MM.1S (cell line): ENCODE results near the gene OBP2B.
"Not testable (repeated sequence)": the region's sequence is repeated elsewhere in the genome, so short reads cannot be mapped to it uniquely, and the experiment has no call there.

ENCODE experiments used
- DNase-seq: peaks from one replicate; pipeline ENCODE4 v3.0.0-alpha.2; 2015
- H2AFZ ChIP-seq: fragments of 300-600 bp; sonication (generic); 2 replicates; pipeline ENCODE4 v1.6.0; 2016; ENCODE audit warnings: antibody characterized with exemption, low read length
- H3F3A ChIP-seq: fragments of 300-600 bp; sonication (generic); 2 replicates; pipeline ENCODE4 v1.6.1; 2016; ENCODE audit warnings: mild to moderate bottlenecking, antibody characterized with exemption, low read length, moderate library complexity, mixed read lengths; ENCODE audit not compliant: insufficient read depth
- H3K27ac ChIP-seq: fragments of 300-600 bp; sonication (generic); 2 replicates; pipeline ENCODE4 v1.5.1; 2016; ENCODE audit warnings: mild to moderate bottlenecking, low read length
- H3K27me3 ChIP-seq: fragments of 300-600 bp; sonication (generic); replicated peaks from 2 replicates; pipeline ENCODE4 v1.6.0; 2016; ENCODE audit warnings: low read length; ENCODE audit not compliant: insufficient read depth
- H3K36me3 ChIP-seq: fragments of 300-600 bp; sonication (generic); replicated peaks from 2 replicates; pipeline ENCODE4 v1.6.1; 2016; ENCODE audit warnings: mild to moderate bottlenecking, low read length, mixed read lengths; ENCODE audit not compliant: insufficient read depth
- H3K4me1 ChIP-seq: fragments of 300-600 bp; sonication (generic); 2 replicates; pipeline ENCODE4 v1.6.1; 2016; ENCODE audit warnings: low read length, mixed read lengths
- H3K4me2 ChIP-seq: fragments of 300-600 bp; sonication (generic); 2 replicates; pipeline ENCODE4 v1.6.0; 2016; ENCODE audit warnings: low read depth, low read length
- H3K4me3 ChIP-seq: fragments of 300-600 bp; sonication (generic); 2 replicates; pipeline ENCODE4 v1.5.1; 2016; ENCODE audit warnings: low read length, mixed read lengths
- H3K79me2 ChIP-seq: fragments of 300-600 bp; sonication (generic); 2 replicates; pipeline ENCODE4 v1.6.1; 2016; ENCODE audit warnings: mixed run types, low read length, mixed read lengths
- H3K9ac ChIP-seq: fragments of 300-600 bp; sonication (generic); 2 replicates; pipeline ENCODE4 v1.6.1; 2016; ENCODE audit warnings: low read length, mixed read lengths
- H3K9me2 ChIP-seq: fragments of 300-600 bp; sonication (generic); replicated peaks from 2 replicates; pipeline ENCODE4 v1.6.1; 2016; ENCODE audit warnings: mild to moderate bottlenecking, low read length, mixed read lengths; ENCODE audit not compliant: insufficient read depth
- H3K9me3 ChIP-seq: fragments of 300-600 bp; sonication (generic); replicated peaks from 2 replicates; pipeline ENCODE4 v1.6.1; 2016; ENCODE audit warnings: mild to moderate bottlenecking, low read length, mixed read lengths; ENCODE audit not compliant: insufficient read depth
- H4K20me1 ChIP-seq: fragments of 300-600 bp; sonication (generic); 2 replicates; pipeline ENCODE4 v1.6.1; 2016; ENCODE audit warnings: mild to moderate bottlenecking, low read length, moderate library complexity, mixed read lengths; ENCODE audit not compliant: insufficient read depth
- EZH2 ChIP-seq: fragments of 300-600 bp; sonication (generic); optimal IDR thresholded peaks from 2 replicates; pipeline ENCODE3; 2017; ENCODE audit warnings: low read depth, mild to moderate bottlenecking, antibody characterized with exemption, low read length, mixed read lengths
- EZH2phosphoT487 ChIP-seq: fragments of 300-600 bp; sonication (generic); IDR thresholded peaks from 2 replicates; pipeline ENCODE4 v1.6.1; 2018; ENCODE audit warnings: antibody characterized with exemption, low read length
- TF ChIP-seq, protein P1 (sequence below): fragments of 300-600 bp; sonication (generic); IDR thresholded peaks from 2 replicates; pipeline ENCODE4 v1.5.1; 2016; ENCODE audit warnings: antibody characterized with exemption, low read length, mixed read lengths

The OBP2B gene

DNA sequence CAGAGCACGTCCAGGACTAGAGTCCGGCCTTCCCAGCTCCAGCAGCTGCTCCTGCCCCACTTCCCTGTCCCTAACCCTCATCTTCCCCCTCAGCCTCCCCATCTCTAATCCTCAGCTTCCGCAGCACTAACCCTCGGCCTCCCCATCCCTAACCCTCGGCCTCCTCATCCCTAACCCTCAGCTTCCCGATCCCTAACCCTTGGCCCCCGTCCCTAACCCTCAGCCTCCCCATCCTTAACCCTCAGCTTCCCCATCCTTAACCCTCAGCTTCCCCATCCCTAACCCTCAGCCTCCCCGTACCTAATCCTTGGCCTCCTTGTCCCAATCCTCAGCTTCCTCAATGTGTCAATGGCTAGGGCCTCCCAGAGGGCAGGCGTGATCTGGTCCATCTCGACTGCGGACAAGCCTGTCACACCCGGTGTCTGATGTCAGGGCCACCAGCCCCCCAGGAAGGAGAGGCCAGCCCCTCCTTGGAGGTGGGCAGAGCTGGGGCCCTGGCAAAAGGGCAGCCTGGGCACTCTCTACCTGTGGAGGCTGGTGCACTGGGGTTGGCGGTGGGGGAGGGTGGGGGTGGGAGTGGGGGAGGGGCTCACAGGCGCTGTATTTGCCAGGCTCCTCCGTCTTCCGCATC is 1.4 kb downstream of the OBP2B start:
- H3K36me3 ChIP-seq: no peaks in the 10 kb centered on the region
- H3K27ac ChIP-seq: no peak overlapping the region
- TF ChIP-seq EZH2 (no peak), EZH2phosphoT487 (no peak)
- TF ChIP-seq, protein P1, sequence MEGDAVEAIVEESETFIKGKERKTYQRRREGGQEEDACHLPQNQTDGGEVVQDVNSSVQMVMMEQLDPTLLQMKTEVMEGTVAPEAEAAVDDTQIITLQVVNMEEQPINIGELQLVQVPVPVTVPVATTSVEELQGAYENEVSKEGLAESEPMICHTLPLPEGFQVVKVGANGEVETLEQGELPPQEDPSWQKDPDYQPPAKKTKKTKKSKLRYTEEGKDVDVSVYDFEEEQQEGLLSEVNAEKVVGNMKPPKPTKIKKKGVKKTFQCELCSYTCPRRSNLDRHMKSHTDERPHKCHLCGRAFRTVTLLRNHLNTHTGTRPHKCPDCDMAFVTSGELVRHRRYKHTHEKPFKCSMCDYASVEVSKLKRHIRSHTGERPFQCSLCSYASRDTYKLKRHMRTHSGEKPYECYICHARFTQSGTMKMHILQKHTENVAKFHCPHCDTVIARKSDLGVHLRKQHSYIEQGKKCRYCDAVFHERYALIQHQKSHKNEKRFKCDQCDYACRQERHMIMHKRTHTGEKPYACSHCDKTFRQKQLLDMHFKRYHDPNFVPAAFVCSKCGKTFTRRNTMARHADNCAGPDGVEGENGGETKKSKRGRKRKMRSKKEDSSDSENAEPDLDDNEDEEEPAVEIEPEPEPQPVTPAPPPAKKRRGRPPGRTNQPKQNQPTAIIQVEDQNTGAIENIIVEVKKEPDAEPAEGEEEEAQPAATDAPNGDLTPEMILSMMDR: no peak
- no peak overlapping the region for H3K9ac ChIP-seq
- no peaks in the 10 kb centered on the region for H3F3A ChIP-seq
- no peaks in the 10 kb centered on the region for H4K20me1 ChIP-seq
- DNase-seq: no peak
- H3K4me1 ChIP-seq: no peaks in the 10 kb centered on the region
- H3K9me2 ChIP-seq: no peaks in the 10 kb centered on the region
- no peaks in the 10 kb centered on the region for H3K79me2 ChIP-seq
- H3K9me3 ChIP-seq: no peaks in the 10 kb centered on the region
- H3K4me3 ChIP-seq: no peak overlapping the region
- peaks cover 73% of the 10 kb centered on the region for H3K27me3 ChIP-seq
- no peak overlapping the region for H2AFZ ChIP-seq
- no peak overlapping the region for H3K4me2 ChIP-seq

DNA sequence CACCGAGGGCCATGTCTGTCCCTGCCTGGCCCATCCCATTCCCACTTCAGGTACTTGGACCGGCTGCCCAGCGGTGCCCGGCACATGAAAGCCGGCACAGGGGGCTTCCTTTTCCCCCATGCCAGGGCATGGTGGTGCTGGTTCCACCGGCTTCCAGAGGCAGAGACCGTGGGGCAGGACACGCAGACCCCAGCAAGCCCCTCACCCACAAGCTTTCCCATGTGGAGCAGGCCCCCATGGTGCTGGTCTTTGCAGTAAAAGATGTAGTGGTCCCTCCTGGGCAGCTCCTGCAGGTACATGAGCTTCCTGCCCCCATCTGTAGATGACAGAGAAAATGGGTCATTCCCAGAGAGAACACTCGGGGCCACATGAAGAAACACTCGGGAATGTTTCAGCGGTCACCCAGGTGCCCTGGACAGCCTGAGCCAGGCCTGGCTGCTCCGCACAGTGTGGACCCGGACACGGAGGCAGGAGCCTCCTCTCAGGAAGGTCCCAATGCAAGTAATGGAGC is 2.0 kb downstream of the OBP2B start:
- H3K79me2 ChIP-seq: no peaks in the 10 kb centered on the region

DNA sequence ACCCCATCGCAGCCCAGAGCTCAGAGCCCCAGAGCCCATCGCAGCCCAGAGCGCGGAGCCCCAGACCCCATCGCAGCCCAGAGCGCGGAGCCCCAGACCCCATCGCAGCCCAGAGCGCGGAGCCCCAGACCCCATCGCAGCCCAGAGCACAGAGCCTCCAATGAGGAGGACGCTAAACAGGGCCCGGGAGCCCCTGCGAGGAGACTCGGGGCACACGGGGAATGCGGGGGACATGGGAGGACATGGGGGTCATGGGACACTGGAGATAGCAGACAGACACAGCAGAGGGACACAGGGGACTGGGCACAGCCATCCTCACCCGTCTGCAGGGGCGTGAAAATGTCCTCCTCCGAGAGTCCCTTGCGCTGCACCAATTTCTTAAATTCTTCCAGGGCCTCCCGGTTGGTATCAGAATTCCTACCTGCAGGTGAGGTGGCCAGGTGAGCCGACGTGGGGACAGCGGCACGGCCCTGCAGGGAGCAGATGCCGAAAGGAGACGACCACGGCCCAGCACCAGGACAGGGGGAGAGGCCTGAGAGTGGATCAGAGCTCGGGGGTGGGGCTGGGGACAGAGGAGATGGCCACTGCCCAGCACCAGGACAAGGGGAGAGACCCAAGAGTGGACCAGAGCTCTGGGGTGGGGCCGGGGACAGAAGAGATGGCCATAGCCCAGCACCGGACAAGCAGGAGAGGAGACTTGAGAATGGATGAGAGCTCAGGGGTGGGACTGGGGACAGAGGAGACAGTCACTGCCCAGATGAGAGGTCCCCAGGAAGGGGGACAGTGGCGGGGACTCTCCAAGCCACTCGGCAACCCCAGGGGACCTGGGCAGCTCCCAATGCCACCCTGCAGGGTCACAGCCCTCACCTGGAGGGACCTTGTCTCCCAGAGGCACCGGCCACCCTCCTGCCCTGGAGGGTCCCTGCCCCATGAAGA is 2.8 kb downstream of the OBP2B start:
- H3K79me2 ChIP-seq: no peaks in the 10 kb centered on the region
- peaks cover 73% of the 10 kb centered on the region for H3K27me3 ChIP-seq
- no peaks in the 10 kb centered on the region for H3K9me3 ChIP-seq
- no peaks in the 10 kb centered on the region for H4K20me1 ChIP-seq
- H3K36me3 ChIP-seq: no peaks in the 10 kb centered on the region
- H3K4me1 ChIP-seq: no peaks in the 10 kb centered on the region
- no peak for DNase-seq
- TF ChIP-seq EZH2 (no peak), EZH2phosphoT487 (no peak)
- TF ChIP-seq, protein P1: no peak
- H3K9me2 ChIP-seq: no peaks in the 10 kb centered on the region
- no peak overlapping the region for H3K4me2 ChIP-seq
- H3F3A ChIP-seq: no peaks in the 10 kb centered on the region
- H3K27ac ChIP-seq: no peak overlapping the region
- no peak overlapping the region for H3K4me3 ChIP-seq
- no peak overlapping the region for H2AFZ ChIP-seq
- no peak overlapping the region for H3K9ac ChIP-seq

More for the DNA sequence above, 2.0 kb downstream of the OBP2B start:
- H3K27me3 ChIP-seq: peaks cover 73% of the 10 kb centered on the region
- no peak overlapping the region for H3K4me2 ChIP-seq
- DNase-seq: no peak
- no peak overlapping the region for H3K27ac ChIP-seq
- TF ChIP-seq, protein P1: no peak
- no peak for TF ChIP-seq EZH2
- TF ChIP-seq EZH2phosphoT487: no peak
- H3K9ac ChIP-seq: no peak overlapping the region
- no peaks in the 10 kb centered on the region for H3K9me3 ChIP-seq
- no peaks in the 10 kb centered on the region for H3K36me3 ChIP-seq
- no peaks in the 10 kb centered on the region for H4K20me1 ChIP-seq
- H2AFZ ChIP-seq: no peak overlapping the region
- H3F3A ChIP-seq: no peaks in the 10 kb centered on the region
- H3K4me3 ChIP-seq: no peak overlapping the region
- no peaks in the 10 kb centered on the region for H3K9me2 ChIP-seq
- H3K4me1 ChIP-seq: no peaks in the 10 kb centered on the region

DNA sequence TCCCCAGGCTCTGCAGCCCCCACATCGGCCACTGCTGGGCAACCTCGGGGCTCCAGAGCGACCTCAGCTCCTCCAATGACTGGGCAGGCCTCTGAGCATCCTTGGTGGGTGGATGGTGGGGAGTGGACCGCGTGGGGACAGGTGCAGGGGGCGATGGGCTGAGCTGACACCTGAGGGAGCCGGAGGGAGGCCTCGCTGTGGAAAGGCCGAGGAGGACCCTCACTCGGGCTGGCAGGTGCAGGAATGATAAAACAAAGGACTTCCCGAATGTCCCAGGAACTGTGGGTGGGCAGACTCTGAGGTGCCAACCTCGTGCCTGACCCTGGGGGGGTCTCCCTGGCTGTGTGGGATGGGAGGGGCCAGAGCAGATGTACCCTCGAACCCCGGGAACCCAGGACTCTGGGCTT is 3.6 kb downstream of the OBP2B start:
- not testable (repeated sequence) for H2AFZ ChIP-seq, H3K9me3 ChIP-seq, H4K20me1 ChIP-seq, H3F3A ChIP-seq, H3K4me3 ChIP-seq, DNase-seq, H3K36me3 ChIP-seq, H3K9ac ChIP-seq, H3K27ac ChIP-seq, H3K9me2 ChIP-seq, H3K79me2 ChIP-seq, H3K4me1 ChIP-seq, H3K4me2 ChIP-seq
- peaks cover 73% of the 10 kb centered on the region for H3K27me3 ChIP-seq
